MM.1S (cell line): Measurements from ENCODE around the gene ANAPC5.
A peak's percentile ranks its signal among the peaks of the same experiment; 100 is the strongest.

ENCODE experiments used
- DNase-seq: peaks from one replicate; pipeline ENCODE4 v3.0.0-alpha.2; 2015
- H2AFZ ChIP-seq: fragments of 300-600 bp; sonication (generic); 2 replicates; pipeline ENCODE4 v1.6.0; 2016; ENCODE audit warnings: antibody characterized with exemption, low read length
- H3F3A ChIP-seq: fragments of 300-600 bp; sonication (generic); 2 replicates; pipeline ENCODE4 v1.6.1; 2016; ENCODE audit warnings: mild to moderate bottlenecking, antibody characterized with exemption, low read length, moderate library complexity, mixed read lengths; ENCODE audit not compliant: insufficient read depth
- H3K27ac ChIP-seq: fragments of 300-600 bp; sonication (generic); 2 replicates; pipeline ENCODE4 v1.5.1; 2016; ENCODE audit warnings: mild to moderate bottlenecking, low read length
- H3K27me3 ChIP-seq: fragments of 300-600 bp; sonication (generic); replicated peaks from 2 replicates; pipeline ENCODE4 v1.6.0; 2016; ENCODE audit warnings: low read length; ENCODE audit not compliant: insufficient read depth
- H3K36me3 ChIP-seq: fragments of 300-600 bp; sonication (generic); replicated peaks from 2 replicates; pipeline ENCODE4 v1.6.1; 2016; ENCODE audit warnings: mild to moderate bottlenecking, low read length, mixed read lengths; ENCODE audit not compliant: insufficient read depth
- H3K4me1 ChIP-seq: fragments of 300-600 bp; sonication (generic); 2 replicates; pipeline ENCODE4 v1.6.1; 2016; ENCODE audit warnings: low read length, mixed read lengths
- H3K4me2 ChIP-seq: fragments of 300-600 bp; sonication (generic); 2 replicates; pipeline ENCODE4 v1.6.0; 2016; ENCODE audit warnings: low read depth, low read length
- H3K4me3 ChIP-seq: fragments of 300-600 bp; sonication (generic); 2 replicates; pipeline ENCODE4 v1.5.1; 2016; ENCODE audit warnings: low read length, mixed read lengths
- H3K79me2 ChIP-seq: fragments of 300-600 bp; sonication (generic); 2 replicates; pipeline ENCODE4 v1.6.1; 2016; ENCODE audit warnings: mixed run types, low read length, mixed read lengths
- H3K9ac ChIP-seq: fragments of 300-600 bp; sonication (generic); 2 replicates; pipeline ENCODE4 v1.6.1; 2016; ENCODE audit warnings: low read length, mixed read lengths
- H3K9me2 ChIP-seq: fragments of 300-600 bp; sonication (generic); replicated peaks from 2 replicates; pipeline ENCODE4 v1.6.1; 2016; ENCODE audit warnings: mild to moderate bottlenecking, low read length, mixed read lengths; ENCODE audit not compliant: insufficient read depth
- H3K9me3 ChIP-seq: fragments of 300-600 bp; sonication (generic); replicated peaks from 2 replicates; pipeline ENCODE4 v1.6.1; 2016; ENCODE audit warnings: mild to moderate bottlenecking, low read length, mixed read lengths; ENCODE audit not compliant: insufficient read depth
- H4K20me1 ChIP-seq: fragments of 300-600 bp; sonication (generic); 2 replicates; pipeline ENCODE4 v1.6.1; 2016; ENCODE audit warnings: mild to moderate bottlenecking, low read length, moderate library complexity, mixed read lengths; ENCODE audit not compliant: insufficient read depth
- CTCF ChIP-seq: fragments of 300-600 bp; sonication (generic); IDR thresholded peaks from 2 replicates; pipeline ENCODE4 v1.5.1; 2016; ENCODE audit warnings: antibody characterized with exemption, low read length, mixed read lengths
- EZH2 ChIP-seq: fragments of 300-600 bp; sonication (generic); optimal IDR thresholded peaks from 2 replicates; pipeline ENCODE3; 2017; ENCODE audit warnings: low read depth, mild to moderate bottlenecking, antibody characterized with exemption, low read length, mixed read lengths
- EZH2phosphoT487 ChIP-seq: fragments of 300-600 bp; sonication (generic); IDR thresholded peaks from 2 replicates; pipeline ENCODE4 v1.6.1; 2018; ENCODE audit warnings: antibody characterized with exemption, low read length

ANAPC5 gene, protein sequence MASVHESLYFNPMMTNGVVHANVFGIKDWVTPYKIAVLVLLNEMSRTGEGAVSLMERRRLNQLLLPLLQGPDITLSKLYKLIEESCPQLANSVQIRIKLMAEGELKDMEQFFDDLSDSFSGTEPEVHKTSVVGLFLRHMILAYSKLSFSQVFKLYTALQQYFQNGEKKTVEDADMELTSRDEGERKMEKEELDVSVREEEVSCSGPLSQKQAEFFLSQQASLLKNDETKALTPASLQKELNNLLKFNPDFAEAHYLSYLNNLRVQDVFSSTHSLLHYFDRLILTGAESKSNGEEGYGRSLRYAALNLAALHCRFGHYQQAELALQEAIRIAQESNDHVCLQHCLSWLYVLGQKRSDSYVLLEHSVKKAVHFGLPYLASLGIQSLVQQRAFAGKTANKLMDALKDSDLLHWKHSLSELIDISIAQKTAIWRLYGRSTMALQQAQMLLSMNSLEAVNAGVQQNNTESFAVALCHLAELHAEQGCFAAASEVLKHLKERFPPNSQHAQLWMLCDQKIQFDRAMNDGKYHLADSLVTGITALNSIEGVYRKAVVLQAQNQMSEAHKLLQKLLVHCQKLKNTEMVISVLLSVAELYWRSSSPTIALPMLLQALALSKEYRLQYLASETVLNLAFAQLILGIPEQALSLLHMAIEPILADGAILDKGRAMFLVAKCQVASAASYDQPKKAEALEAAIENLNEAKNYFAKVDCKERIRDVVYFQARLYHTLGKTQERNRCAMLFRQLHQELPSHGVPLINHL

DNA sequence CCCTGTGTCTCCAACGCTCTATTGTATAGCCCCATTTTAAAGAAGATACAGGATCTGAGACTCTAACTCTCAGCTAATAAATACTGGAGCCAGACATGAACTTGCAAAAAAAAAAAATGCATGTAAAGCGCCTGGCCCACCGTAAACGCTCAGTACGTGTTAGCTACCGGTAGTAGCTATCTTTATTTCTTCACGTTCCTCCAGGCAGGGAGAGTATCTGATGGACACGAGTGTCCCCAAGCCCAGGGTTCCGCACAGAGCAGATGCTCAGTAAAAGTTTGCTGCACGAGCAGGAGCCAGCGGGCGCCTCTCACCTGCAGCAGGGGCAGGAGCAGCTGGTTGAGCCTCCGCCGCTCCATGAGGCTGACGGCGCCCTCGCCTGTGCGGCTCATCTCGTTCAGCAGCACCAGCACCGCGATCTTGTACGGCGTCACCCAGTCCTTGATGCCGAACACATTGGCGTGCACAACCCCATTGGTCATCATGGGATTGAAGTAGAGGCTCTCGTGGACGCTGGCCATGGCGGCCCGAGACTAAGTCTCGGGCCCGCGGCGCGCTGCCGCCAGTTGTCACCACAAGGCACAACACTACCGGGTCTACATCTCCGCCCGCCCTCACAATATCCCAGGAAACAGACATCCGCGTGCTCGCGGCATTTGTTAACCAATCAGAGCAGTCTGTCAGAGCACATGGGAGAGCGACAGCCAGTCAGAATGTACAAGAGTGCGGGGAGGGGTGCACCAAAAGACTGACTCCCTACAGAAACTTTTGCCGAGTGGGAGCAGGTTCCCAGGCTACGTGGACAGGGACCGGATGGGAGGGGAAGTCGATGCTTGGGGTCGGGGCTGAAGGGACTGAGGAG lies at the start of gene ANAPC5:
Gene ANAPC5, minus strand, starts transcription at position 592 of the 862 bp plus-strand sequence. Its CDS starts 71 bp downstream, at position 521.
- Histone ChIP-seq H3K4me1 (no peaks in the 10 kb centered on the region), H3K36me3 (no peaks in the 10 kb centered on the region), H3K4me2 (peak within 1 kb of the TSS; percentile 46), H3K9me2 (no peaks in the 10 kb centered on the region), H3F3A (peaks cover 3% of the 10 kb centered on the region; the same call in 1 of the 2 replicates), H2AFZ (peak within 1 kb of the TSS; percentile 85), H3K4me3 (peak within 1 kb of the TSS; percentile 89), H3K27ac (peak within 1 kb of the TSS; percentile 75), H3K9ac (peak within 1 kb of the TSS; percentile 87), H4K20me1 (no peaks in the 10 kb centered on the region), H3K9me3 (no peaks in the 10 kb centered on the region), H3K79me2 (peaks cover 35% of the 10 kb centered on the region), H3K27me3 (no peaks in the 10 kb centered on the region)
- TF ChIP-seq CTCF (0 out of 2 replicates have a peak, but pooled peaks have one; percentile 3), EZH2 (no peak)
- peak; percentile 93 for DNase-seq

GRCh38 chr12:121400332-121401139 lies 48.3 kb upstream of the ANAPC5 start:
- Histone ChIP-seq H3K4me2 (peak overlapping the region; percentile 69), H3K9me2 (no peaks in the 10 kb centered on the region), H3F3A (0 out of 2 replicates have a peak, but pooled peaks cover 5% of the 10 kb centered on the region), H3K79me2 (peaks cover 43% of the 10 kb centered on the region), H4K20me1 (no peaks in the 10 kb centered on the region), H3K4me1 (no peaks in the 10 kb centered on the region), H2AFZ (peak overlapping the region; percentile 45; the same call in 1 of the 2 replicates), H3K36me3 (no peaks in the 10 kb centered on the region), H3K27me3 (no peaks in the 10 kb centered on the region), H3K9me3 (no peaks in the 10 kb centered on the region), H3K9ac (peak overlapping the region; percentile 83), H3K27ac (peak overlapping the region; percentile 64; the same call in 1 of the 2 replicates), H3K4me3 (peak overlapping the region; percentile 83)
- peak; percentile 26 for DNase-seq
- TF ChIP-seq CTCF (no peak), EZH2phosphoT487 (no peak)
